GM18505 (cell line): ENCODE data around the gene SLC35D2.
"Not testable (repeated sequence)": the region's sequence is repeated elsewhere in the genome, so short reads cannot be mapped to it uniquely, and the experiment has no call there.

Experiments
- ATAC-seq: cut with Tn5 transposase; IDR thresholded peaks from one replicate; pipeline ENCODE4 v1.9.1; 2021; ENCODE audit not compliant: unreplicated experiment
- POLR2A ChIP-seq: IDR thresholded peaks from 4 replicates; pipeline ENCODE4 v1.6.1; 2011; ENCODE audit warnings: borderline replicate concordance; ENCODE audit not compliant: insufficient read depth, insufficient read length; ENCODE audit errors: extremely low read depth

Gene SLC35D2

DNA sequence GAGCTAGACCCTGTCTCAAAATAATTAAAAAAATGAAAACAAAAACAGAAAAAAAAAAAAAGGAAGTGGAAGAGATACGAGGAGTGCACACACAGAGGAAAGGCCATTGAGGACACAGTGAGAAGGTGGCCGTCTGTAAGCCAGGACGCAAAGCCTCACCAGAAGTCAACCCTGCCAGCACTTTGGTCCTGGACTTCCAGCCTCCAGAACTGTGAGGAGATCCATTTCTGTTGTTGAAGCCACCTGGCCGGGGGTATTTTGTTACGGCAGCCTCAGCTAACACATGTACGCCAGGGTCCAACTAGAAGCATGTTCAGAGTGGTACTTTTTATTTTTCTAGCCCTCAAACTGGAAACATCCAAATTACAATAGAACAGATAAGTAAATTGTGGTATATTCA is 21.8 kb downstream of the SLC35D2 start:
- ATAC-seq: no peak
- TF ChIP-seq POLR2A: no peak

DNA sequence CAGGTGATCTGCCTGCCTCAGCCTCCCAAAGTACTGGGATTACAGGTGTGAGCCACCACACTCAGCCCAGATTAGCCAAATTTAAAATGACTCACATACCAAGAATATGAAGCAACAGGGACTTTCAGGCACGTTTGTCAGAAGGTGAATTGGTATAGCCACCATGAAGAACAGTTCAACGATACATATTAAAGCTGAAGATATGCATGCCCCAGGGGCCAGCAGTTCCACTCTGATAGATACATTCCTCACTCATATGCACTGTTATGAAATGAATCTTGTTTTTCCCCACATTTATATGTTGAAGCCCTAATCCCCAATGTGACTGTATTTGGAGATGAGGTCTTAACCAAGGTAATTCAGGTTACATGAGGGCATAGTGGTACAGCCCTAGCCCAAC is 22.5 kb downstream of the SLC35D2 start:
- no peak for ATAC-seq
- no peak for TF ChIP-seq POLR2A

DNA sequence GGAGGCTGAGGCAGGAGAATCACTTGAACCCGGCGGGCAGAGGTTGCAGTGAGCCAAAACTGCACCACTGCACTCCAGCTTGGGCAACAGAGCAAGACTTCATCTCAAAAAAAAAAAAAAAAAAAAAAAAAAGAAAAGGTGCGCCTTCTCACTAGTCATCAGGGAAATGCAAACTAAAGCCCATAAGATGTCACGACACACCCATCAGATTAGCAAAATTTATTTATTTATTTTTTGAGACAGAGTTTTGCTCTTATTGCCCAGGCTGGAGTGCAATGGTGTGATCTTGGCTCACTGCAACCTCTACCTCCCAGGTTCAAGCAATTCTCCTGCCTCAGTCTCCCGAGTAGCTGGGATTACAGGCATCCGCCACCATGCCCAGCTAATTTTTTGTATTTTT is 23.0 kb downstream of the SLC35D2 start:
- ATAC-seq: not testable (repeated sequence)

DNA sequence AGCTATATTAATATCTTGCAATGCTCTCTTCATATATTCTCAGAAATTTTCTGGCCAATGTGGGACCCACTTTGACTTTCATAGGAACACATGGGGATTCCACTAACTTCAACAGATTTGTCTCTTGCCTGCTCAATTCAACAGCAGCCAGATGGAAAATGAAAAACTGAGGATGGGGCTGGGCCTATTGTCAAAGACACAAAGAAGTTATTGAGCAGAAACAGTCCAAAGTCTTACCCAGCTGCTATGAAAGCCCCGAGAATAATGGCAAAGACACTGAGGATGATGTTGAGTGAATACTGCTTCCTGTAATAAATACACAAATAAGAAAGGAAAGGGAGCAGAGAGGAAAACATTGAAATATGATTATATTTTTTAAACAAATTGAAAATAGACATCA is 32.6 kb downstream of the SLC35D2 start:
- no peak for ATAC-seq
- no peak for TF ChIP-seq POLR2A

DNA sequence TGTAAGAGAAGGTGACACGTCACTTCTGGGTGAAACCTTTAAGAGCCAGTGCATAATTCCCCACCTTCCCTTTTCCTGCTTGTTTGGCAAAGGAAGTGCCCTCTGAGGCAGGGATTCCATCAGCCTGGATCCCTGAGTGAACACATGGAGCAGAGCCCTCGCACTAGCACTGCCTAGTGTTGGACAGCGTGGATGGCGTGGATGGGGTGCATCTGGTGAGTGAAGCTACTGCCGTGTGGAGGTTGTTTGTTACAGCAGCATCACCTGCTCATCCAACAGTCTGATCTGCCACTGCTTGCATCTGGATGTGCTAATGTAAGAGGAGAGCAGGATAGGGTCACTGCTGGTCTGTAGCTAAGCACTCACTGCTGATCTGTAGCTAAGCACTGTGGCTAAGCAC is 35.2 kb downstream of the SLC35D2 start:
- TF ChIP-seq POLR2A: no peak
- ATAC-seq: no peak

DNA sequence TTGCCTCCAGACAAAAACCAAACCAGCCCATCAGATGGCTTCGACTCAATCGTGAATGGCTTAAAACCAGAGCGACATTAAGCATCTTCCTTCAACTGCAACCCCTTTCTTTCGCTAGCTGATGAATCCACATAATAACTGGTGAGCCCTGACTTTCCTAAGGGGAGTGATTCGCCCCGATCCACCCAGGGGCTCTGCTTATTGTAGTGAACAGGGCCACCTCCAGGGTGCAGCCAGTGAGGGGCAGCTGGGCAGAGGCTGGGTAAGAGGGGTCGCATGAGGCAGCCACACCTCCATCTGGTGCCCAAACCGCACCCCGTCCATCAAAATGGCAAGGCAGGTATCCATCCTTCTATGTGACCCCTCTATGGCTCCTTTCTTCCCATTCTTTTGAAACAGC is 38.0 kb downstream of the SLC35D2 start:
- no peak for ATAC-seq
- no peak for TF ChIP-seq POLR2A

DNA sequence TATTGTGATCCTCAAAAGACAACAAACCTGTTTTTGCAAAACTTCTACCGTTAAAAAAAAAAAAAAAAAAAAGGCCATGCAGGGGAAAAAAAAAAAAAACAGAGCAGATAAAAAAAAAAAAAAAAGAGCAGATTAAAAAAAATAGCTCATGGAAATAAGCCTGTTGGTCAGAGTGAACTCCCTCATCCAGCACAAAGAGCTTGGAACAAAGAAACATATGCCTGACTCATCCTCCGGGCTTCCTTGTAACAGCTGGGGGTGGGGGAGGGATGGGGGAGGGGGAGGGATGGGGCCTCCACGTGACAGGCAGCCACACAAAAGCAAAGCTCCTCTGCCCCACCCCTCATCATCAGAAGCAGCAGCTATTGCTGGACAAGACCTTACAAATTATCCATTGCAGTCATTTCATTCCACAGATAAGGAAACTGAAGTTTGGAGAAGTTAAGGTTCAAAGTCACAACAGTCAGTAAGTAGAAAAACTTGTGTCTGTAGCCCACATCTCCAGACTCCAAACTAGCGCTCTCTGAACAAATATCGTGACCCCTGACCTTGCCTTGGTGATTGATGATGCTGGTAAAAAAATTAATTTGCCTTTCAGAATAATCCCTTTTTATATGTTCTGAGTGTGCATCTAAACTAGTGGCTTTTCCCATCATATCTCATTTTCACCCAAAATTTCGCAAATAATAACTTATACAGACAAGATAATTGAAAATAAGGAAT is 38.9 kb downstream of the SLC35D2 start:
- TF ChIP-seq POLR2A: no peak
- ATAC-seq: no peak

DNA sequence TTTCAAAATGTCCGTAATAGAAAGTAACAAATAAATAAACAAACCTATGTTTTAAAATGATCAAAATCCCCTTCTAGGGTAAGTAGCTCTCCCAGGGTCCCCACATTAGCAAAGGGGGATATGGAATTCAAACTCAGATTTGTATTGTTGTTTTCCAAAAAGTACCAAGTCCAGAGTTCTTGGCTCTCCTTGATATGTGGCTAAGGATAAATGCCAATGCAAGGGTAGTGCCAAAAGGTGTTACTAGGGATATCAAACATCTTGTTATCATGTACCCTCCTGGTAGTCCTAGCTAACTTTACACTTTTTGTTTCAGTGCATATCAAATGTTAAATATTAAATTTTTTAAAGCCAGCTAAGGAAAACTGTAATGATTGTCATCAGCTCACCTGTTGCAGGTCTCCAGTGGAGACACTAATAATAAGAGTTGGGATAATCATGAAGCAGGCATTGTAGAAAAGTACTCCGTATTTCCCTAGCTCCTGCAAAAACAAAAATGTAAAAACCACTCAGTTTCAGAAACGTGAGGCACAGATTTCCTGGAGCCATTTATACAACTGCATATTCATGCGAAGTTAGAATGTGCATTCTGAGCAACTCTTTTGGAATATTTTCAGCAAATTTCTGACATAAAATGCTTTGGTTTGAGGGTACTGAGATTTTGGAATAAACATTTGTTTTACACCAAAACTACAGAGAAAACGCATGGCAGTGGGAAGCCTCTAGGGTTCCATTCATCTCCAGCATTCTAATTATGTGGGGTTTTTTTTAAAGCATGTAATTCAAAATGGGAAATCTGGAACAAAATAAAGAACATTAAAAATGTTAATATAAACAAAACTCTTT is 39.8 kb downstream of the SLC35D2 start:
- no peak for TF ChIP-seq POLR2A
- ATAC-seq: no peak

DNA sequence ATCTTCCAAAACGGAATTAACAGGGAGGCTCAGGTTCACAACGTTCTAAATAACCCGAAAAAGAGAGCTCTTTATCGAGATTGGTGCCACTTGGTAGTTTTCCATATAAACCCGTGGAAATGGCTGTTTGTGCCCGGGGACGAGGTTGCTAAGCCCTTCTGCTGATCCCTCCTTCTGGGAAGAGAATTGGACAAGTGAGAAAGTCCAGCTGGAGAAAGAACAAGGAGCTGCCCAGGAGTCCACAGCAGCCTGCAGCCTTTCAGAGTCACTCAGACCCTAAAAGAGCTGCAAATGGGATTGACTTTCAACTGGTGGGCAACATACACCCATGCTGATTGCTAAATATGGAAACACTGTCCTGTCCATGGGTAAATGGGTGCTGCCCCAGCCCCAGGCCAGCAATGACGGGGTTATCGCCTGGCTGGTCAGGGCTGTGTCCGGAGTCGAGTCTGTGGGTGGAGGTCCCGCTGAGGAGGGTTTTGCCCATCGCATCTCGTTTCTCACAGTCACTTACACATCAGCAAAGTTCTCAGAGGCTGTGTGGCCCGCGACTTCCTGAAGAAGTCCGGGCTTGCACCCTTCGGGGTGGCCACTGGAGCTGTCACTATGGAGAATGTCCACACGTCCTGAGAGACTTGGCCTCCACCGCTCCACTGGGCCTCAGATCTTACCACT is 40.8 kb downstream of the SLC35D2 start:
- ATAC-seq: no peak
- TF ChIP-seq POLR2A: no peak

DNA sequence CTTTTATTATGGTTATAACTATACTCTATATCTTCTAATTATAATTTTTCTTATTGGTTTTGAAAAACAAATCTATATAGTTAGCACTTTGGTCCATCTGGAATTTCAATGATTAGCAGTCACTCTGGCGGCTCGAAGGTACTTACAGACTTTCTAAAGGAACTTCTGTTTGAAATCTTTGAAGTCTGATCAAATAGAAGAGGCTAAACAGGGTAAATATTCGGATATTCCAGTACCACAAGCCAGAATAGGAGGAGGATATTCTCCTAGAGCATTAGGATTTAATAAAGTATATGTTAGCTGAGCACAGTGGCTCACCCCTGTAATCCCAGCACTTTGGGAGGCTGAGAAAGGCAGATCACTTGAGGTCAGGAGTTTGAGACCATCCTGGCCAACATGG is 42.8 kb downstream of the SLC35D2 start:
- no peak for TF ChIP-seq POLR2A

DNA sequence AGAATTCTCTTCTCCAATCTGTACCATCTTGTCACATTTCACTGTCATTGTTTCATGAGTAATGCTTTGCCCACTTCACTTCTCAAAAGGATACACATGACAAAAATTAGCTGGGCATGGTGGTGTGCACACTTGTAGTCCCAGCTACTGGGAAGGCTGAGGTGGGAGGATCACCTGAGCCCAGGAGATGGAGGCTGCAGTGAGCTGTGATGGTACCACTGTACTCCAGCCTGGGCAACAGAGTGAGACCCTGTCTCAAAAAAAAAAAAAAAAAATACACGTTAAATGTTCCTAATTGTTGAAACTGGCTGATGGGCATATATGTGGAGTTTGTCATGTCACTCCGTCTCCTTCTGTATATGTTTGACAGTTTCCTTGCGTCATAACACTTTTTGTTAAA is 45.2 kb downstream of the SLC35D2 start:
- TF ChIP-seq POLR2A: no peak

More for the DNA sequence above, 42.8 kb downstream of the SLC35D2 start:
- ATAC-seq: no peak

DNA sequence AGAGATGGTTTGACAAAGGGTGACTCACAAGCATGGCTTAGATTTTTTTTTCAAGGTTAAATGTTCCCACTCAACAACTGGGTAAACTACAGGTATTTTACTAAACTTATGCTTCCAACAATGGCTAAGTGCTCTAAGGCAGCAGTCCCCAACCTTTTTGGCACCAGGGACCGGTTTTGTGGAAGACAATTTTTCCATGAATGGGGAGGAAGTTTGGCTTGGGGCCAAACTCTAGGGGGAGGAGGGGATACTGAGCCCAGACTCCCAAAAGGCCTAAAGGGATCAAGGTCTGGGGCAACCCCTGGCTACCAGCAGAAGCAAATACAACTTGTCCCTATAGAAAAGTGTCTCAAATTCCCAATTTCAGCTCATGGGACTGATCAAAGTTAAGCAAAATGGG is 49.6 kb downstream of the SLC35D2 start:
- ATAC-seq: no peak
- TF ChIP-seq POLR2A: no peak

More for the DNA sequence above, 45.2 kb downstream of the SLC35D2 start:
- no peak for ATAC-seq

DNA sequence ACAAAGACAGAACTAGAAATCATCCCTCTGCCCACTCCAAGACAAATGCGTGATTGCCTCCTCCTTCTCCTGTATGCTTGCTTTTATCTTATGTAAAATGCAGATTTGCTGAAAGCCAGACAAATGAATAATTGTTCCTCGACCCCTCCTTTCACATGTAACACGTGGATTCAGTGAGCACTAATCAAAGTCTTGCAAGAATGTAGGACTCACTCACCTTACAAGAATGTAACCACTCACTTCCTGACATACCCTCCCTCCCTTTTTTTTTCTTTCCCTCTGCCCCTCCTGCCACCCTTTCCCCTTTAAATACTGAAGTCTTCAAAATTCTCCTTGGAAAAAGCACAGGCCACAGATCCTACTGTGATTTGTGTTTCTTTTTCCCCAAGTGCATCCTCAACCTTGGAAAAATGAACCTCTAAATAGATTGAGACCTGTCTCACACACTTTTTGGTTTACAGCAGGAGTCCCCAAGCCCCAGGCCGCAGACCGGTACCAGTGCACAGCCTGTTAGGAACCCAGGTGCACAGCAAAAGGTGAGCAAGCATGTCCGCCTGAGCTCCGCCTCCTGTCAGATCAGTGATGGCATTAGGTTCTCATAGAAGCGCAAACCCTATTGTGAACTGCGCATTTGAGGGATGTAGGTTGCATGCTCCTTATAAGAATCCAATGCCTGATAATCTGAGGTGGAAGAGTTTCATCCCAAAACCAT is 52.1 kb downstream of the SLC35D2 start:
- no peak for ATAC-seq
- TF ChIP-seq POLR2A: no peak
